Measurements from ENCODE around the gene SEC14L2. TPM values are rescaled to one million over a fixed set of nuclear protein-coding genes. Genes with fewer than 3 reads are reported as not detected.
"Not testable (repeated sequence)": the region's sequence is repeated elsewhere in the genome, so short reads cannot be mapped to it uniquely, and the experiment has no call there.

The SEC14L2 gene
- total RNA-seq, 2 experiments from 2014 or later, result 7.6 to 10.5 TPM

- H3K9me3 Mint-ChIP-seq, result peaks cover 12% of the 10 kb centered on the region
- no peak overlapping the region for H3K27ac Mint-ChIP-seq
- H3K4me3 Mint-ChIP-seq, result no peak overlapping the region
- CTCF ChIA-PET, result interaction anchor here (1.2 to 11.3 kb wide), 2 partner anchors 14 to 48 kb away, joined by 4 to 91 read pairs; partner anchors contain the start of gene MTFP1
- no peak for DNase-seq
- POLR2A ChIA-PET, result no interaction called here
- H3K4me1 Mint-ChIP-seq, result peaks cover 42% of the 10 kb centered on the region
- H3K36me3 Mint-ChIP-seq (ENCODE audit: low read depth), result peaks cover 15% of the 10 kb centered on the region
- H3K27me3 Mint-ChIP-seq, result peaks cover 20% of the 10 kb centered on the region
Observed at GRCh38 chr22:30438559-30438958, 41.7 kb downstream of the SEC14L2 start.

DNA sequence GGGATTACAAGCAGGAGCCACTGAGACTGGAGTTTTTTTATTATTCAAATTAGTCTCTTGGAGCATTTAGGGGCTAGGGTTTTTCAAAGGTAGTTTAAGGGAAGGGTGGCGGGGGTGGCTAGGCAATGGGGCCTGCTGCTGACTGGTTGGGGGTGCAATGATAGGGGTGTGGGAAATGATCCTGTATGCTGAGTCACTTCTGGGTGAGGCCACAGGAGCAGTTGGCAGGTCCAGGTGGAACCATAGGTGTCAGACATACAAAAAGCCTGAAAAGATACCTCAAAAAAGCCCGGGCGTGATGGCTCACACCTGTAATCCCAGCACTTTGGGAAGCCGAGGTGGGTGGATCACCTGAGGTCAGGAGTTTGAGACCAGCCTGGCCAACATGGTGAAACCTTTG is 42.4 kb downstream of the SEC14L2 start:
- Mint-ChIP-seq H3K4me1 (peaks cover 39% of the 10 kb centered on the region), H3K27ac (no peak overlapping the region), H3K9me3 (peaks cover 12% of the 10 kb centered on the region), H3K36me3 (ENCODE audit: low read depth) (peaks cover 15% of the 10 kb centered on the region), H3K4me3 (no peak overlapping the region), H3K27me3 (peaks cover 20% of the 10 kb centered on the region)
- ChIA-PET CTCF (interaction anchor here (1.2 to 11.3 kb wide), 2 partner anchors 14 to 49 kb away, joined by 4 to 91 read pairs; partner anchors contain the start of gene MTFP1), POLR2A (no interaction called here)
- DNase-seq, result no peak

- H3K4me1 Mint-ChIP-seq, result peaks cover 35% of the 10 kb centered on the region
- no peak overlapping the region for H3K4me3 Mint-ChIP-seq
- DNase-seq, result no peak
- peaks cover 12% of the 10 kb centered on the region for H3K9me3 Mint-ChIP-seq
- ChIA-PET CTCF (interaction anchor here (0.6 to 11.3 kb wide), 3 partner anchors 15 to 762 kb away, joined by 3 to 91 read pairs (median 3); partner anchors contain the start of gene MTFP1), POLR2A (interaction anchor here (0.5 kb wide), 1 partner anchor 15 kb away, joined by 4 read pairs; no protein-coding TSS in a partner anchor)
- no peak overlapping the region for H3K27ac Mint-ChIP-seq
- H3K27me3 Mint-ChIP-seq, result peaks cover 20% of the 10 kb centered on the region
- peaks cover 10% of the 10 kb centered on the region for H3K36me3 Mint-ChIP-seq (ENCODE audit: low read depth)
Observed at GRCh38 chr22:30439836-30440235, 43.0 kb downstream of the SEC14L2 start.

DNA sequence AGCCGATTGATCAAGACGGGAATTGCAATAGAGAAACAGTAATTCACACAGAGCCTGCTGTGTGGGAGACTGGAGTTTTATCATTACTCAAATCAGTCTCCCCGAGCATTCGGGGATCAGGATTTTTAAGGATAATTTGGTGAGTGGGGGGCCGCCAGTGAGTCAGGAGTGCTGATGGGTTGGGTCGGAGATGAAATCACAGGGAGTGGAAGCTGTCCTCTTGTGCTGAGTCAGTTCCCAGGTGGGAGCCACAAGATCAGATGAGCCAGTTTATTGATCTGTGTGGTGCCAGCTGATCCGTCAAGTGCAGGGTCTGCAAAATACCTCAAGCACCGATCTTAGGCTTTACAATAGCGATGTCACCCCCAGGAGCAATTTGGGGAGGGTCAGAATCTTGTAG is 44.3 kb downstream of the SEC14L2 start:
- DNase-seq, result no peak
- ChIA-PET CTCF (interaction anchor here (1.7 to 11.3 kb wide), 2 partner anchors 10 to 16 kb away, joined by 5 to 91 read pairs; partner anchors contain the start of gene MTFP1), POLR2A (no interaction called here)
- peaks cover 24% of the 10 kb centered on the region for H3K27me3 Mint-ChIP-seq
- peaks cover 28% of the 10 kb centered on the region for H3K4me1 Mint-ChIP-seq
- no peaks in the 10 kb centered on the region for H3K36me3 Mint-ChIP-seq (ENCODE audit: low read depth)
- H3K4me3 Mint-ChIP-seq, result no peak overlapping the region
- H3K27ac Mint-ChIP-seq, result peak overlapping the region; percentile 2
- peaks cover 6% of the 10 kb centered on the region for H3K9me3 Mint-ChIP-seq

- H3K36me3 Mint-ChIP-seq (ENCODE audit: low read depth), result no peaks in the 10 kb centered on the region
- H3K4me3 Mint-ChIP-seq, result peak overlapping the region; percentile 13
- H3K9me3 Mint-ChIP-seq, result peaks cover 6% of the 10 kb centered on the region
- H3K27me3 Mint-ChIP-seq, result peaks cover 24% of the 10 kb centered on the region
- DNase-seq, result peak; percentile 62
- CTCF ChIA-PET, result interaction anchor here (0.5 to 2.9 kb wide), 8 partner anchors 9 to 447 kb away, joined by 3 to 17 read pairs (median 3); partner anchors contain the start of gene RNF215
- peaks cover 26% of the 10 kb centered on the region for H3K4me1 Mint-ChIP-seq
- POLR2A ChIA-PET, result no interaction called here
- no peak overlapping the region for H3K27ac Mint-ChIP-seq
Observed at GRCh38 chr22:30444632-30445437, 48.0 kb downstream of the SEC14L2 start.

GRCh38 chr22:30445438-30446145 is 48.8 kb downstream of the SEC14L2 start:
- ChIA-PET POLR2A (no interaction called here), CTCF (interaction anchor here (1.0 to 2.9 kb wide), 8 partner anchors 8 to 58 kb away, joined by 3 to 17 read pairs (median 4); partner anchors contain the start of gene RNF215)
- no peaks in the 10 kb centered on the region for H3K36me3 Mint-ChIP-seq (ENCODE audit: low read depth)
- no peak for DNase-seq
- no peak overlapping the region for H3K4me3 Mint-ChIP-seq
- H3K9me3 Mint-ChIP-seq, result peaks cover 6% of the 10 kb centered on the region
- H3K27me3 Mint-ChIP-seq, result peaks cover 19% of the 10 kb centered on the region
- peaks cover 26% of the 10 kb centered on the region for H3K4me1 Mint-ChIP-seq
- H3K27ac Mint-ChIP-seq, result no peak overlapping the region

DNA sequence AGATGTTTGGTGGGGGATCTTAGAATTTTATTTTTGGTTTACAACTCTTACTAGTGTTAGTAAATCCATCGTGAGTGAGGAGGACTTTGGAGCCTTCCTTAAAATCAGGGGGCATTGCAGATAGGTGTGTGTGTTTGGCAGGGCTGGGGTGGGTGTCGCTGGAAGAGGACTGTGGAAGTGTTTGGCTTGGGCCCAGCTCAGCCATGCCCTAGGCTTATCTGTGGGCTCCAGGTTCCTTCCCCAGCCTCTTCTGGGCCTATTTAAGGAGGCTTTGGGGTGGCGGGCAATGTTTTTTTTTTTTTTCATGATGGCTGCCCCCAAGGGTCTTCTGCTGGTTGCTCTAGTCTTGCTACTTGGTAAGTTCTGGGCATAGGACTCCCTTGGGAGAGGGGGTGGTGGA is 50.8 kb downstream of the SEC14L2 start:
- Mint-ChIP-seq H3K9me3 (peaks cover 2% of the 10 kb centered on the region), H3K27ac (no peak overlapping the region), H3K4me1 (peaks cover 14% of the 10 kb centered on the region), H3K36me3 (ENCODE audit: low read depth) (no peaks in the 10 kb centered on the region), H3K4me3 (no peak overlapping the region), H3K27me3 (peaks cover 12% of the 10 kb centered on the region)
- ChIA-PET POLR2A (no interaction called here), CTCF (interaction anchor here (0.7 to 1.3 kb wide), 3 partner anchors 21 to 290 kb away, joined by 3 to 6 read pairs (median 3); partner anchors contain the start of gene MTFP1)
- no peak for DNase-seq

DNA sequence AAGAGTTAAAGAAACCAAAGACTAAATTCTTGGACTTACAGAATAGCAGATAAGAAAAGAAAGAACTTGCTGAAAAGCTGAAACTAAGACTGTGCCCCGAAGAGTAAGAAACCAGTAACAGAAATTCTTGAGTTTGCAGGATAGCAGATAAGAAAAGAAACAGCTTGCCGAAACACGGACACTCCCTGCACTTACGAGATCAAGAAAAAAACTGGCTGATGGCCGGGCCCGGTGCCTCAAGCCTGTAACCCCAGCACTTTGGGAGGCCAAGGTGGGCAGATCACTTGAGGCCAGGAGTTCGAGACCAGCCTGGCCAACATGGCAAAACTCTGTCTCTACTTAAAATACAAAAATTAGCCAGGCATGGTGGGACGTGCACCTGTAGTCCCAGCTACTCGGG is 54.7 kb downstream of the SEC14L2 start:
- DNase-seq; CTCF ChIA-PET; H3K36me3 Mint-ChIP-seq (ENCODE audit: low read depth); H3K9me3 Mint-ChIP-seq; POLR2A ChIA-PET; H3K27me3 Mint-ChIP-seq; H3K4me3 Mint-ChIP-seq; H3K27ac Mint-ChIP-seq; H3K4me1 Mint-ChIP-seq: not testable (repeated sequence)

- POLR2A ChIA-PET, result no interaction called here
- Mint-ChIP-seq H3K4me3 (no peak overlapping the region), H3K27me3 (peaks cover 4% of the 10 kb centered on the region), H3K4me1 (no peaks in the 10 kb centered on the region), H3K27ac (no peak overlapping the region), H3K36me3 (ENCODE audit: low read depth) (no peaks in the 10 kb centered on the region), H3K9me3 (no peaks in the 10 kb centered on the region)
- CTCF ChIA-PET, result interaction anchor here (0.8 to 1.4 kb wide), 2 partner anchors 8 to 10 kb away, joined by 3 to 4 read pairs; no protein-coding TSS in a partner anchor
- no peak for DNase-seq
Observed at GRCh38 chr22:30452861-30453260, 56.0 kb downstream of the SEC14L2 start.

GRCh38 chr22:30453731-30454510 is 57.1 kb downstream of the SEC14L2 start:
- Mint-ChIP-seq H3K4me3 (no peak overlapping the region), H3K9me3 (no peaks in the 10 kb centered on the region), H3K4me1 (peaks cover under 1% of the 10 kb centered on the region), H3K36me3 (ENCODE audit: low read depth) (no peaks in the 10 kb centered on the region), H3K27me3 (peaks cover 4% of the 10 kb centered on the region), H3K27ac (peak overlapping the region; percentile 16)
- CTCF ChIA-PET, result interaction anchor here (1.4 kb wide), 1 partner anchor 9 kb away, joined by 3 read pairs; no protein-coding TSS in a partner anchor
- peak; percentile 42 for DNase-seq
- POLR2A ChIA-PET, result no interaction called here

DNA sequence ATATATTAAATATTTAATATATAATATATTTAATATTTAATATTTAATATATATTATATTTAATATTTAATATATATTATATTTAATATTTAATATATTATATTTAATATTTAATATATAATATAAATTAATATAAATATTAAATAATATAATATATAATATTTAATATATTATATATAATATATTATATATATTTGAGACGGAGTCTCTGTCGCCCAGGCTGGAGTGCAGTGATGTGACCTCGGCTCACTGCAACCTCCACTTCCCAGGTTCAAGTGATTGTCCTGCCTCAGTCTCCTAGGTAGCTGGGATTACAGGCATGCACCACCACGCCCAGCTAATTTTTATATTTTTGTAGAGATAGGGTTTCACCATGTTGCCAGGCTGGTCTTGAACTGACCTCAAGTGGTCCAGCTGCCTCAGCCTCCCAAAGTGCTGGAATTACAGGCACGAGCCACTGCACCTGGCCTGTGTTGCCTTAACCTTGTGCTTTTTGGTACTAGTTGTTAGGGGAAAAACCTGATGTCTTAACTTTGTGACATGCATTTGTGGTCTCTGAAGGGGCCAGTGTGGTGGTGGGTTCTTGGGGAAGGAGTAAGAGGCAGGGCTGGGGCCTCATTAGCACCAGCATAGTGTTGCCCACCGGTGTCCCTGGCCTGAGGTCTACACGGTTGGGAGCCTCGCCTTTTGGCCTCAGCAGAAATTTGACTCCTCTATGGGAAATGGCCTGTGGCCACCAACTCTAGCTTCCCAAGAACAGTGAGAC is 58.4 kb downstream of the SEC14L2 start:
- CTCF ChIA-PET, result interaction anchor here (1.2 kb wide), 1 partner anchor 410 kb away, joined by 3 read pairs; no protein-coding TSS in a partner anchor
- Mint-ChIP-seq H3K36me3 (ENCODE audit: low read depth) (no peaks in the 10 kb centered on the region), H3K4me1 (peaks cover 5% of the 10 kb centered on the region), H3K4me3 (no peak overlapping the region), H3K27ac (no peak overlapping the region), H3K27me3 (peaks cover 4% of the 10 kb centered on the region), H3K9me3 (no peaks in the 10 kb centered on the region)
- DNase-seq, result no peak
- POLR2A ChIA-PET, result no interaction called here

DNA sequence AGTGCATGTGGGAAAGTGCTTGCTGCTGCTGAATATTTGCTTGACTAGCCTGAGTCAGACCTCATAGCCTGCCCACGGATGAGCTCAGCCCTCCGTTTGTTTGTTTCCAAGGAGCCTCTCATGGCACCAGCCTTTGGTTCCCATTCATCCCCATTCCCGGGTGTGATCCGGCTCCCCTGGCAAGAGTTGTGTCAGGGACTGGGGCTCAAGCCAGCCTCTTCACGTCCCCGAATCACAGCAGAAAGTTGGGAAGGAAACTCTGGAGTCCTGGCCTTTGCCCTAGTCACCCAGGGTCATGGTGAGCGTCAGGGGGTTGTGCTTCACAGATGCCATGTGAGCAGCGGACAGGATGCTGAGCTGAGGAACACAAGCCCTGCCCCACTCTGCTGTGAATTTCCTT is 61.2 kb downstream of the SEC14L2 start:
- ChIA-PET POLR2A (no interaction called here), CTCF (interaction anchor here (1.6 to 3.4 kb wide), 3 partner anchors 13 to 67 kb away, joined by 3 to 17 read pairs (median 4); no protein-coding TSS in a partner anchor)
- Mint-ChIP-seq H3K36me3 (ENCODE audit: low read depth) (no peaks in the 10 kb centered on the region), H3K4me1 (peaks cover 5% of the 10 kb centered on the region), H3K27ac (no peak overlapping the region), H3K4me3 (no peak overlapping the region), H3K27me3 (no peaks in the 10 kb centered on the region), H3K9me3 (no peaks in the 10 kb centered on the region)
- no peak for DNase-seq
